HUES48 (cell line): Measurements from ENCODE around the gene H2BW1.
"Not testable (repeated sequence)": the region's sequence is repeated elsewhere in the genome, so short reads cannot be mapped to it uniquely, and the experiment has no call there.

Experiments used
- H3K27ac ChIP-seq: one replicate; pipeline ENCODE4 v1.7.0; 2013; ENCODE audit warnings: low read depth, low read length, inconsistent platforms
- H3K27me3 ChIP-seq: 2 replicates; pipeline ENCODE4 v1.6.1; 2013; ENCODE audit warnings: mild to moderate bottlenecking, low read length; ENCODE audit not compliant: control insufficient read depth, insufficient read depth
- H3K36me3 ChIP-seq: 2 replicates; pipeline ENCODE4 v1.6.1; 2013; ENCODE audit warnings: low read length; ENCODE audit not compliant: control insufficient read depth, insufficient read depth
- H3K4me1 ChIP-seq: 2 replicates; pipeline ENCODE4 v1.6.1; 2013; ENCODE audit warnings: mild to moderate bottlenecking, low read length; ENCODE audit not compliant: control insufficient read depth, insufficient read depth
- H3K4me3 ChIP-seq: 2 replicates; pipeline ENCODE4 v1.5.1; 2013; ENCODE audit warnings: mild to moderate bottlenecking, low read depth, low read length
- H3K9ac ChIP-seq: 2 replicates; pipeline ENCODE4 v1.6.1; 2013; ENCODE audit warnings: mild to moderate bottlenecking, low read depth, low read length, moderate library complexity
- H3K9me3 ChIP-seq: 2 replicates; pipeline ENCODE4 v1.6.1; 2013; ENCODE audit warnings: low read length; ENCODE audit not compliant: control insufficient read depth, insufficient read depth

Gene H2BW1, protein sequence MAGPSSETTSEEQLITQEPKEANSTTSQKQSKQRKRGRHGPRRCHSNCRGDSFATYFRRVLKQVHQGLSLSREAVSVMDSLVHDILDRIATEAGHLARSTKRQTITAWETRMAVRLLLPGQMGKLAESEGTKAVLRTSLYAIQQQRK

DNA sequence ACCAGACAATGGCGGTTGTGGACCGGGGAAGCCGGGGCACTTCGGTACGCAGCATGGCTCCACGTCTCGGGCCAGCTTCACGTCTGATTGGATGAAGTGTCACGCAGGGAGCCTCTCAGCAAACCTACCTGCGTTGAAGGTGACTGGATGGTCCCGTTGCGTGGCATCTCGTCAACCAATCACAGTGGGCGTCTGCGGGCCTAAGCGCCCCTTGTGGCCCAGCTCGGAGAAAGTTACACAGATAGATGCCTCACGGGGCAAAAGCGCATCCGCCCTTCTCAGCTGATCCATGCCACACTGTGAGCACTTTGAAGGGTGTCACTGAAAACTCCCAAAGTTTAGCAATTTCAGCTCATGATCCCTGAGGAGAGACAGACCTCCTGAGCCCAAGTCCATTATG, at the start of gene H2BW1:
H2BW1 (minus strand) TSS at position 103 of the 400 bp plus-strand sequence. CDS start 132 bp downstream, outside the sequence.
- no peak within 1 kb of the TSS for H3K4me3 ChIP-seq
- H3K4me1 ChIP-seq = no peaks in the 10 kb centered on the region
- H3K27me3 ChIP-seq = no peaks in the 10 kb centered on the region
- H3K36me3 ChIP-seq = no peaks in the 10 kb centered on the region
- H3K9ac ChIP-seq = no peak within 1 kb of the TSS
- no peaks in the 10 kb centered on the region for H3K9me3 ChIP-seq
- no peak within 1 kb of the TSS for H3K27ac ChIP-seq

DNA sequence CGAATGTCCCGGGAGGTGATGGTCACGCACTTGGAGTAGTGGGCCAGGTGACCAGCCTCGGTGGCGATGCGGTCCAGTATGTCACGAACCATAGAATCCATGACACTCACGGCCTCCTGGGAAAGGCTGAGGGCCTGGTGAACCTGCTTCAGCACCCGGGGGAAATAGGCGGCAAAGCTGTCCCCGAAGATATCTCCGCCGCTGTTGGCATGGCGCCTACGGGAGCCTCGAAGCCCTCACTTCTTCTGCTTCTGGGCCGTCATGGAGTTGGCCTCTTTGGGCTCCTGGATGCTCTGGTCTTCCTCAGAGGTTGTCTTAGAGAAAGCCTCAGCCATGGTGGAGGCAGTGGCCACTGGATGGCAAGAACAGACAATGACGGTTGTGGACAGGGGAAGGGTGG, 49.1 kb upstream of the H2BW1 start:
- H3K27ac ChIP-seq, H3K9ac ChIP-seq, H3K9me3 ChIP-seq: not testable (repeated sequence)

DNA sequence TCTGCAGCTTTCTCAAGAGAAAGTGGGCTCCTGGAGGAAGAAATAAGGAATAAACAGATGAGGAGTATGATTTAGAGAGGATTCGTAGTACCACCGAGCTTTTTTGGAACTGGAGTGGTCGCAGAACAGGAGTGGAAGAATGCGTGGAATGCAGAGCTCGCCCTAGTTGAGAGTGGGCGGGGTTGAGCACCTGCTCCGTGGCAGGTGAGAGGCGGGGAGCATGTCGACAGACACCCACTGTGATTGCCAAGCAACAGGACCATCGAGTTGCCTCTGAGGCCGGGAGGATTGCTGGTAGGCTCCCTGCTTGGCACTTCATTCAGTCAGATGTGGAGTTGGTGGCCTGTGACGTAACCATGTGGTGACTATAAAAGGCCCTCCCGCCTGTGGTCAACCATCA, 41.4 kb upstream of the H2BW1 start:
- not testable (repeated sequence) for H3K27me3 ChIP-seq, H3K9ac ChIP-seq, H3K9me3 ChIP-seq, H3K4me1 ChIP-seq, H3K4me3 ChIP-seq, H3K36me3 ChIP-seq, H3K27ac ChIP-seq

More for the DNA sequence above, 49.1 kb upstream of the H2BW1 start:
- H3K36me3 ChIP-seq, H3K4me1 ChIP-seq, H3K27me3 ChIP-seq, H3K4me3 ChIP-seq: not testable (repeated sequence)

DNA sequence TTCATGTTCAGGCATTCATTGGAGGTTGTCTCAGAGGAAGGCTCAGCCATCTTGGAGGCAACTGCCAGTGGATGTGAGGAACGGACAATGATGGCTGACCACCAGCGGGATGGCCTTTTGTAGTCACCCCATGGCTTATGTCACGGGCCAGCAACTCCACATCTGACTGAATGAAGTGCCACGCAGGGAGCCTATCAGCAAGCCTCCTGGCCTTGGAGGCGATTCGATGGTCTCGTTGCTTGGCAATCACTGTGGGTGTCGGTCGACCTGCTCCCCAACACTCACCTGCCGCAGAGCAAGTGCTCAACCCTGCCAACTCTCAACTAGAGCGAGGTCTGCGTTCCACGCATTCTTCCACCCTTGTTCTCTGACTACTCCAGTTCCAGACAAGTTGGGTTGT, 33.7 kb upstream of the H2BW1 start:
- H3K27ac ChIP-seq = no peak overlapping the region
- no peak overlapping the region for H3K4me3 ChIP-seq
- H3K4me1 ChIP-seq = no peaks in the 10 kb centered on the region
- no peaks in the 10 kb centered on the region for H3K9me3 ChIP-seq
- H3K27me3 ChIP-seq = no peaks in the 10 kb centered on the region
- no peaks in the 10 kb centered on the region for H3K36me3 ChIP-seq
- no peak overlapping the region for H3K9ac ChIP-seq

DNA sequence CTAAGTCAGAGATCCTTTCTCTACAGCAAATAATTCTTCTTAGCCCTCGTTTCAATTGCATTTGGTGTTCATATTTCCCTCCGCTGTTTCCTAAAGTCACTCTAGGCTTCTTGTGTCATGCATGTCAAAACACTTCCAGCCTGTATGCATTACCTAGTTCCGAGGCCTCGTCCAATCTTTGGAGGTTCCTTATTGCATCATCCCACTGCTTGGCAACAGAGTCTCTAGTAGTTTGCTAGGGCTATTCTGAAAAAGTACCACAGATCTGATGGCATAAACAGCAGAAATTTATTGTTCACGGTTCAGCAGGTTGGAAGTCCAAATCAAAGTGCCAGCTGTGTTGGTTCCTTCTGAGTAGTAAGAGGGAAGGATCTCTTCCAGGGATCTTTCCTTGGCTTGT, 32.1 kb upstream of the H2BW1 start:
- Histone ChIP-seq H3K4me1 (no peaks in the 10 kb centered on the region), H3K9ac (no peak overlapping the region), H3K36me3 (no peaks in the 10 kb centered on the region), H3K4me3 (no peak overlapping the region), H3K27ac (no peak overlapping the region), H3K9me3 (no peaks in the 10 kb centered on the region), H3K27me3 (peaks cover 4% of the 10 kb centered on the region)

DNA sequence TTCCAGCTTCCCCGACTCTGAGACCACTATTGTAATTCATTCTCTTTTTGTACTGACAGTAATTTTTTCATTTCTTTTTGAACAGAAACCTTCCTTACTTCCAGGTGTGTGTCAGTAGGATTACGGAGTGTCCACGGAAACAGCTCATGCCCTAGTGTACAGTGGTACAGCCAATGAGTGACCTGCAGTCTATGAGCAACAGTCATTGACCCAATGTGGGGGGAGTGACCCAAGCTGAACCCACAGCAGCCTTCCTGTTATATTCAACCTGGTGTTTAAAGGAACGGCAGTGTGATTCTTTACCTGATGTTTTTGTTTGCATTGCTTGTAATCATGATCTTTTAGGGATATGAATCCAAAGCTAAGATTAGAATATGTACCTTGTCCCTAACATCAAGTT, 27.5 kb upstream of the H2BW1 start:
- no peak overlapping the region for H3K4me3 ChIP-seq
- H3K27ac ChIP-seq = no peak overlapping the region
- no peaks in the 10 kb centered on the region for H3K9me3 ChIP-seq
- no peaks in the 10 kb centered on the region for H3K36me3 ChIP-seq
- H3K9ac ChIP-seq = no peak overlapping the region
- no peaks in the 10 kb centered on the region for H3K4me1 ChIP-seq
- peaks cover 4% of the 10 kb centered on the region for H3K27me3 ChIP-seq

DNA sequence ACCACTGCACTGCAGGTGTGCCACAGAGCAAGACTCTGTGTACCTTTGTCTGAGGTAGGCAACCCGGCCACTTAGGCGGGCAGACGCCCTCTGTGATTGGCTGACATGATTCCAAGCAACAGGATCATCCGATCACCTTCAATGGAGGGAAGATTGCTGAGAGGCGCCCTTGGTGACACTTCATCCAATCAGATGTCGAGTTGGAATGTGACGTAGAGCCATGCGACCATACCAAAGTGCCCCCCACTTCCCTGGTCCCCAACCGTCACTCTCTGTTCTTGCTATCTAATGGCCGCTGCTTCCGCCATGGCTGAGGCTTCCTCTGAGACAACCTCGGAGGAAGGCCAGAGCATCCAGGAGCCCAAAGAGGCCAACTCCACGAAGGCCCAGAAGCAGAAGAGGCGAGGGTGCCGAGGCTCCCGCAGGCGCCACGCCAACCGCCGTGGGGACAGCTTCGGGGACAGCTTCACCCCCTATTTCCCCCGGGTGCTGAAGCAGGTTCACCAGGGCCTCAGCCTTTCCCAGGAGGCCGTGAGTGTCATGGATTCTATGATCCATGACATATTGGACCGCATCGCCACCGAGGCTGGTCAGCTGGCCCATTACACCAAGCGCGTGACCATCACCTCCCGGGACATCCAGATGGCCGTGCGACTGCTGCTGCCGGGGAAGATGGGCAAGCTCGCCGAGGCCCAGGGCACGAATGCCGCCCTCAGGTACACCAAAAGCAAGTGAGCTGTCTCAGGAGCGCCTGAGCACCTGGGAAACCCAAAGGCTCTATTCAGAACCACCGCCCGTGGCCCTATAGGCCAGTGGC, 26.4 kb upstream of the H2BW1 start, which contains the start of gene H2BW2:
H2BW2 (plus strand) TSS at position 268 of the 817 bp plus-strand sequence; CDS start at position 307, 39 bp downstream.
- no peak within 1 kb of the TSS for H3K9ac ChIP-seq
- H3K27ac ChIP-seq = no peak within 1 kb of the TSS
- no peaks in the 10 kb centered on the region for H3K9me3 ChIP-seq
- no peaks in the 10 kb centered on the region for H3K4me1 ChIP-seq
- no peak within 1 kb of the TSS for H3K4me3 ChIP-seq
- H3K36me3 ChIP-seq = no peaks in the 10 kb centered on the region
- H3K27me3 ChIP-seq = peaks cover 4% of the 10 kb centered on the region

DNA sequence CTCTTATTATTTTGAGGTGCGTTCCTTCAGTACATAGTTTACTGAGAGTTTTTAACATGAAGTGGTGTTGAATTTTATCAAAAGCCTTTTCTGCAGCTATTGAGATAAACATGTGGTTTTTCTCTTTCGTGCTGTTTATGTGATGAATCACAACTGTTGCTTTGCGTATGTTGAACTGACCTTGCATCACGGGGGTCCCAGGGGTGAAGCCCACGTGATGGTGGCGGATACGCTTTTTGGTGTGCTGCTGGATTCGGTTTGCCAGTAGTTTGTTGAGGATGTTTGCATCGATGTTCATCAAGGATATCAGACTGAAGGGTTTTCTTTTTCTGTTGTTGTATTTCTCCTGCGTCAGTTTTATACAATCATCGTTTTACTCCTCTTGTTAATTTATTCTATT, 4.6 kb upstream of the H2BW1 start:
- H3K27me3 ChIP-seq = no peaks in the 10 kb centered on the region

DNA sequence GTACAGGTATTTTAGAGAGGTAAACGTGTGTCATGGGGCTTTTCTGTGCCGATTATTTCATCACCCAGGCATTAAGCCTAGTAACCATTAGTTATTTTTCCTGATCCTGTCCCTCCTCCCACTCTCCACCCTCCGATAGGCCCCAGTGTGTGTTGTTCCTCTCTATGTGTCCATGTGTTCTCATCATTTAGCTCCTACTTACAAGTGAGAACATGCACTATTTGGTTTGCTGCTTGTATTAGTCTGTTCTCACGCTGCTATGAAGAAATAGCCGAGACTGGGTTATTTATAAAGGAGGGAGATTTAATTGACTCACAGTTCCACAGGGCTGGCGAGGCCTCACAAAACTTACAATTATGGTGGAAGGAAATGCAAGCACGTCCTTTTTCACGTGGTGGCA, 2.1 kb upstream of the H2BW1 start:
- H3K36me3 ChIP-seq, H3K9me3 ChIP-seq, H3K27ac ChIP-seq, H3K4me3 ChIP-seq, H3K9ac ChIP-seq, H3K27me3 ChIP-seq, H3K4me1 ChIP-seq: not testable (repeated sequence)

More for the DNA sequence above, 4.6 kb upstream of the H2BW1 start:
- Histone ChIP-seq H3K9ac (no peak overlapping the region), H3K4me3 (no peak overlapping the region), H3K27ac (no peak overlapping the region), H3K36me3 (no peaks in the 10 kb centered on the region), H3K4me1 (no peaks in the 10 kb centered on the region), H3K9me3 (no peaks in the 10 kb centered on the region)

DNA sequence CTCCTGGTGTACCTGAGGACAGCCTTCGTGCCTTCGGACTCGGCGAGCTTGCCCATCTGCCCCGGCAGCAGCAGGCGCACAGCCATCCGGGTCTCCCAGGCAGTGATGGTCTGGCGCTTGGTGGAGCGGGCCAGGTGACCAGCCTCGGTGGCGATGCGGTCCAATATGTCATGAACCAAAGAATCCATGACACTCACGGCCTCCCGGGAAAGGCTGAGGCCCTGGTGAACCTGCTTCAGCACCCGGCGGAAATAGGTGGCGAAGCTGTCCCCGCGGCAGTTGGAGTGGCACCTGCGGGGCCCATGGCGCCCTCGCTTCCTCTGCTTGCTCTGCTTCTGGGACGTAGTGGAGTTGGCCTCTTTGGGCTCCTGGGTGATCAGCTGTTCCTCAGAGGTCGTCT, 350 bp downstream of the H2BW1 start:
- Histone ChIP-seq H3K9me3 (no peaks in the 10 kb centered on the region), H3K4me1 (no peaks in the 10 kb centered on the region), H3K4me3 (no peak overlapping the region), H3K9ac (no peak overlapping the region), H3K27me3 (no peaks in the 10 kb centered on the region), H3K36me3 (no peaks in the 10 kb centered on the region), H3K27ac (no peak overlapping the region)

DNA sequence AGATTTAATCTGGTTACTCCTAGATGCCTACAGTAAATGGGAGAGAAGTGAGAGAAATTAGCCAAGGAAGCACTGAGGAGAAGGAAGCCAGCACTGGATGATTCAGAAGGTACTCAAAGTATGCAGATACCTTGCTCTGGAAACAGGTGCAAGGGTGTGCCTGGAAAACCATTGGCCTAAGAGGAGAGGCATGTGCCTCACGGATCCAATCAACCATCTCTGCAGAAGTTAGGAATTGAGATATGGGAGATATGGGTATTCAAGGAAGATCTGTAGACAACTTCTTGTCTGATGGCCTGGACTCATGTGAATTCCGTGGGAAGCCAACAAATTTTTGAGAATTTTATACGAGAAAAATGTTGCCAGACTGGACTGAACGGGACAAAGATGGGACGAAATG, 4.7 kb downstream of the H2BW1 start:
- H3K27ac ChIP-seq = no peak overlapping the region
- H3K9me3 ChIP-seq = no peaks in the 10 kb centered on the region
- H3K36me3 ChIP-seq = no peaks in the 10 kb centered on the region
- H3K27me3 ChIP-seq = peaks cover 5% of the 10 kb centered on the region
- H3K4me1 ChIP-seq = no peaks in the 10 kb centered on the region
- no peak overlapping the region for H3K4me3 ChIP-seq
- no peak overlapping the region for H3K9ac ChIP-seq
